Ovary (tissue), 3 donors: ENCODE measurements around the gene DAAM2.

Experiments
- EP300 ChIP-seq: sonication (generic); formaldehyde crosslinking; IDR thresholded peaks from one replicate; pipeline ENCODE4 v1.6.1; 2017; ENCODE audit warnings: antibody characterized with exemption
- POLR2A ChIP-seq: fragments of 450-650 bp; IDR thresholded peaks from one replicate; pipeline ENCODE4 v1.6.1; 2017; ENCODE audit warnings: antibody characterized with exemption, mild to moderate bottlenecking, moderate library complexity
- TF ChIP-seq, protein P1 (sequence below), 3 donors: fragments of 450-650 bp in 2 of 3; fragments of 200-600 bp in 1 of 3; IDR thresholded peaks; one replicate each; pipeline versions ENCODE4 v1.5.1 to v1.8.0; 2016 to 2022; ENCODE audit warnings: antibody characterized with exemption in 3 of 3, mild to moderate bottlenecking in 1 of 3
- donor health status: DM: no; HTN: no; CAD: no.

DNA sequence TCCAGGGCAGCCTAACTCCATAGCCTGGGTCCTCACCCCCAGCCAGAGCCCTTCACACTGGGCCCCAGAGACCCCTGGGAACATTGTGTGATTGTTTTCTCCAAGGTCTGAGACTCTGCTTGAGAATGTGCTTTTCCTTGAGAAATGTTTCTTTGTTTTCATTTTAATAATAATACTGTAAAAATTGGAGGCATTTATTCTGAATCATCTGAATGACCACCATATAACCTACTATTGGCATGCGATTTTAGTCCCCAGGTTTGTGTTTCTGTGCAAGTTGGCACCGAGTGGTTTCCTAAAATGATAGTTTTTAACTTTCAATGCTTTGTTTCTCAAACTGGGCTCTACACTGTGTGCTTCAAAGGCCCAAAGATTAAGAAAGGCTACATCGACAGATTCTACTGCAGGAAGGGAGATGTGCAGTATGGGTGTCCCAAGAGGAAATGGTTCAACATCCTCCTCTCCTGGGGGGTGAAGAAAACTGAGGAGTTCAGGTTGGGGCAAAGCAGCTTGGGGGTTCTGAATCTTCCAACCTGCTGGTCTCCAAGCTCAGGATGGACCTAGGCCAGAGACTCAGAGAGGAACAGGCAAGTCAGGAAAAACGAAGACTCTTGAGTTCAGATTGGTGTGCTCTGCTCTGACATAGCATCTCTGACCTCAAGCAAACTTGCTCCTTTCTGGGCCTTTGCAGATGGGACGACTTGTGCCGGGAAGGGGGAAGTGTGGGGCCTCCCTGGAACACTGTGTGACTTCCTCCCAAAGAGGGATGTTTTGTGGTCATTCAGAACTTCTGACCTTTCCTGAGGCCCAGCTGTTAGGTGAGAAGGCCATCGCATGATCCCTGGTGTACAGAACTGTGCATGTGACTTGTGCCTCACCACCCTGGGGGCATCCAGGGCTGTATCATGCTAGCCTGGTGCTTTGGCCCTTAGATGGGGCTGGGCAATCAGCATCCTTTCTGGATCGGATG is 31.0 kb downstream of the DAAM2 start:
- TF ChIP-seq POLR2A (no peak), EP300 (peak; percentile 78)
- TF ChIP-seq, protein P1, sequence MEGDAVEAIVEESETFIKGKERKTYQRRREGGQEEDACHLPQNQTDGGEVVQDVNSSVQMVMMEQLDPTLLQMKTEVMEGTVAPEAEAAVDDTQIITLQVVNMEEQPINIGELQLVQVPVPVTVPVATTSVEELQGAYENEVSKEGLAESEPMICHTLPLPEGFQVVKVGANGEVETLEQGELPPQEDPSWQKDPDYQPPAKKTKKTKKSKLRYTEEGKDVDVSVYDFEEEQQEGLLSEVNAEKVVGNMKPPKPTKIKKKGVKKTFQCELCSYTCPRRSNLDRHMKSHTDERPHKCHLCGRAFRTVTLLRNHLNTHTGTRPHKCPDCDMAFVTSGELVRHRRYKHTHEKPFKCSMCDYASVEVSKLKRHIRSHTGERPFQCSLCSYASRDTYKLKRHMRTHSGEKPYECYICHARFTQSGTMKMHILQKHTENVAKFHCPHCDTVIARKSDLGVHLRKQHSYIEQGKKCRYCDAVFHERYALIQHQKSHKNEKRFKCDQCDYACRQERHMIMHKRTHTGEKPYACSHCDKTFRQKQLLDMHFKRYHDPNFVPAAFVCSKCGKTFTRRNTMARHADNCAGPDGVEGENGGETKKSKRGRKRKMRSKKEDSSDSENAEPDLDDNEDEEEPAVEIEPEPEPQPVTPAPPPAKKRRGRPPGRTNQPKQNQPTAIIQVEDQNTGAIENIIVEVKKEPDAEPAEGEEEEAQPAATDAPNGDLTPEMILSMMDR (IDR thresholded peaks at IDR 0.05) = no peak
